A673 (cell line): Measurements from ENCODE around the gene COMT. TPM values are rescaled to one million over a fixed set of nuclear protein-coding genes. Genes with fewer than 3 reads are reported as not detected.

Experiments
- BruUV-seq: library from RNA; stranded (reverse); fragments of 400-500 nt; replicated peaks from 2 replicates; lab custom pipeline; 2021; lab: Mats Ljungman, UMichigan
- CTCF ChIA-PET: fragments of 300-600 bp; sonication (Branson Sonifier 250); formaldehyde crosslinking; loops from one replicate; lab custom pipeline; 2022; ENCODE audit warnings: antibody characterized with exemption; lab: Charles Lee
- POLR2A ChIA-PET: fragments of 300-600 bp; sonication (Branson Sonifier 250); formaldehyde crosslinking; loops from one replicate; lab custom pipeline; 2022; ENCODE audit warnings: antibody characterized with exemption; ENCODE audit not compliant: low non-redundant PET; lab: Charles Lee
- DNase-seq: peaks from one replicate; pipeline ENCODE4 v3.0.0-alpha.2; 2015; ENCODE audit warnings: low spot score
- H3K27ac ChIP-seq: fragments of 200-600 bp; sonication (generic); 2 replicates; pipeline ENCODE4 v1.5.1; 2016; ENCODE audit warnings: mixed run types, low read depth, mild to moderate bottlenecking, mixed read lengths, antibody characterized with exemption, low read length; ENCODE audit not compliant: poor library complexity, severe bottlenecking
- H3K27me3 ChIP-seq: fragments of 200-600 bp; sonication (generic); replicated peaks from 2 replicates; pipeline ENCODE4 v1.6.1; 2017; ENCODE audit warnings: mixed run types, low read depth, mild to moderate bottlenecking, mixed read lengths, antibody characterized with exemption, low read length; ENCODE audit not compliant: insufficient read depth, poor library complexity
- H3K36me3 ChIP-seq: fragments of 200-600 bp; sonication (generic); 2 replicates; pipeline ENCODE4 v1.6.1; 2016; ENCODE audit warnings: mixed run types, mild to moderate bottlenecking, mixed read lengths, antibody characterized with exemption, low read length; ENCODE audit not compliant: insufficient read depth, poor library complexity, severe bottlenecking
- H3K4me1 ChIP-seq: fragments of 200-600 bp; sonication (generic); 2 replicates; pipeline ENCODE4 v1.6.1; 2017; ENCODE audit warnings: mixed run types, mild to moderate bottlenecking, mixed read lengths, antibody characterized with exemption, low read length; ENCODE audit not compliant: insufficient read depth, poor library complexity, severe bottlenecking
- H3K4me3 ChIP-seq: fragments of 200-600 bp; sonication (generic); 2 replicates; pipeline ENCODE4 v1.5.1; 2016; ENCODE audit warnings: low read depth, mixed run types, mild to moderate bottlenecking, mixed read lengths, low read length; ENCODE audit not compliant: poor library complexity, severe bottlenecking
- H3K9me3 ChIP-seq: fragments of 200-600 bp; sonication (generic); 2 replicates; pipeline ENCODE4 v1.6.1; 2016; ENCODE audit warnings: mixed run types, low read depth, mild to moderate bottlenecking, mixed read lengths, antibody characterized with exemption, low read length; ENCODE audit not compliant: poor library complexity, severe bottlenecking
- EZH2 ChIP-seq: fragments of 200-600 bp; sonication (generic); IDR thresholded peaks from 2 replicates; pipeline ENCODE4 v1.6.1; 2017; ENCODE audit warnings: borderline replicate concordance, low read depth, mild to moderate bottlenecking, mixed read lengths, antibody characterized with exemption, low read length; ENCODE audit not compliant: poor library complexity, severe bottlenecking
- intact Hi-C: fragments of 100-400 bp; cut with micrococcal nuclease; formaldehyde crosslinking; loops from one replicate; pipeline ENCODE4 v1.10.0; 2022; ENCODE audit not compliant: unreplicated experiment
- total RNA-seq: library from RNA; stranded (reverse); gene quantifications from 2 replicates; pipeline ENCODE4 v1.2.3, GENCODE V29; 2021
- TF ChIP-seq, protein P1 (sequence below): fragments of 300-800, 200-600 bp; sonication (generic); conservative IDR thresholded peaks from 2 replicates; pipeline ENCODE4 v1.5.1; 2017; ENCODE audit warnings: low read depth, mild to moderate bottlenecking, antibody characterized with exemption, low read length, moderate library complexity, mixed read lengths

The COMT gene
- total RNA-seq, 1 experiment from 2014 or later, result 87.8 TPM

DNA sequence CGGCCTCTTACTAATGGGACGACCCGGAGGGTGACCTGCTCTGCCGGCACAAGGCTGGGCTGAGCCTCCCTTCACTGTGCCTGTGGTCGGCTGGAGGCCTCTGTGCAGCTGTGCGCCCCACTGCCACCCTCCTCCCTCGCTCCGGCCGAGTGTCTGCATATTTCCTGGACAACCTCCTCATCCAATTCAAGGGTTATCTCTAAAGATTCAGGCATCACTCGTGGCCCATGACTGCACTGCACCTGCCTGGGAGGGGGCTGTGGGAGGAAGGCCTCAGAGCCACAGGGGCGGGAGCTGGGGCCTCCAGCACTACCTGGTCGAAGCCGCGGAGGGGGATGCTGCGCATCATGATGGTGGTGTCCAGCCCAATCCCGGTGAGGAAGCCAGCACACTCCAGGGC lies 43.8 kb upstream of the COMT start:
- ChIA-PET CTCF (interaction anchor here (0.7 kb wide), 1 partner anchor 633 kb away, joined by 7 read pairs; no protein-coding TSS in a partner anchor), POLR2A (no interaction called here)
- Histone ChIP-seq H3K36me3 (no peaks in the 10 kb centered on the region), H3K9me3 (no peaks in the 10 kb centered on the region), H3K4me1 (peaks cover 20% of the 10 kb centered on the region), H3K4me3 (no peak overlapping the region), H3K27ac (no peak overlapping the region), H3K27me3 (no peaks in the 10 kb centered on the region)
- TF ChIP-seq, protein P1, sequence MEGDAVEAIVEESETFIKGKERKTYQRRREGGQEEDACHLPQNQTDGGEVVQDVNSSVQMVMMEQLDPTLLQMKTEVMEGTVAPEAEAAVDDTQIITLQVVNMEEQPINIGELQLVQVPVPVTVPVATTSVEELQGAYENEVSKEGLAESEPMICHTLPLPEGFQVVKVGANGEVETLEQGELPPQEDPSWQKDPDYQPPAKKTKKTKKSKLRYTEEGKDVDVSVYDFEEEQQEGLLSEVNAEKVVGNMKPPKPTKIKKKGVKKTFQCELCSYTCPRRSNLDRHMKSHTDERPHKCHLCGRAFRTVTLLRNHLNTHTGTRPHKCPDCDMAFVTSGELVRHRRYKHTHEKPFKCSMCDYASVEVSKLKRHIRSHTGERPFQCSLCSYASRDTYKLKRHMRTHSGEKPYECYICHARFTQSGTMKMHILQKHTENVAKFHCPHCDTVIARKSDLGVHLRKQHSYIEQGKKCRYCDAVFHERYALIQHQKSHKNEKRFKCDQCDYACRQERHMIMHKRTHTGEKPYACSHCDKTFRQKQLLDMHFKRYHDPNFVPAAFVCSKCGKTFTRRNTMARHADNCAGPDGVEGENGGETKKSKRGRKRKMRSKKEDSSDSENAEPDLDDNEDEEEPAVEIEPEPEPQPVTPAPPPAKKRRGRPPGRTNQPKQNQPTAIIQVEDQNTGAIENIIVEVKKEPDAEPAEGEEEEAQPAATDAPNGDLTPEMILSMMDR, result no peak
- no peak for TF ChIP-seq EZH2
- intact Hi-C loops, result no loop called here
- no TSS peak for BruUV-seq
- no peak for DNase-seq

DNA sequence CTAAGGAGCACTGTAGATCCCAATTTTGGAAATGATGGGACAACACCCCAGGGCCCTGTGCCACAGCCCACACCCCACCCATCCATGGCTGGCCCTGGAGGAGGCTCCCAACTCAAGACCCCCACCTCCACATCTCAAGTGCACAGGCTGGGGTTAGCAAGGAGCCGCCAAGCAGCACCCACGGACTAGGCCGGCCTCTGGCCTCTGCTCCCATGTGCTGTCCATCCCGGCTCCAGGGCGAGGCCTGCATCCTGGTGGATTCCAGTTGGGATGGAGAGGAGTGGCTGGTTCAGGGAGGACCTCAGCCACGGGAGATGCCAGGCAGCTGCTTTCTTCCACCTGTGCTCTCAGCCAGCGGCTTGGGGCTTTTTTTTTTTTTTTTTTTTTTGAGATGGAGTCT lies 43.4 kb upstream of the COMT start:
- Histone ChIP-seq H3K9me3 (no peaks in the 10 kb centered on the region), H3K4me1 (peaks cover 20% of the 10 kb centered on the region), H3K27me3 (no peaks in the 10 kb centered on the region), H3K36me3 (no peaks in the 10 kb centered on the region), H3K27ac (no peak overlapping the region), H3K4me3 (no peak overlapping the region)
- ChIA-PET CTCF (interaction anchor here (0.5 to 0.7 kb wide), 2 partner anchors 51 to 634 kb away, joined by 4 to 7 read pairs; no protein-coding TSS in a partner anchor), POLR2A (no interaction called here)
- intact Hi-C loops, result no loop called here
- TF ChIP-seq, protein P1, result no peak
- TF ChIP-seq EZH2, result no peak
- no TSS peak for BruUV-seq
- DNase-seq, result no peak

DNA sequence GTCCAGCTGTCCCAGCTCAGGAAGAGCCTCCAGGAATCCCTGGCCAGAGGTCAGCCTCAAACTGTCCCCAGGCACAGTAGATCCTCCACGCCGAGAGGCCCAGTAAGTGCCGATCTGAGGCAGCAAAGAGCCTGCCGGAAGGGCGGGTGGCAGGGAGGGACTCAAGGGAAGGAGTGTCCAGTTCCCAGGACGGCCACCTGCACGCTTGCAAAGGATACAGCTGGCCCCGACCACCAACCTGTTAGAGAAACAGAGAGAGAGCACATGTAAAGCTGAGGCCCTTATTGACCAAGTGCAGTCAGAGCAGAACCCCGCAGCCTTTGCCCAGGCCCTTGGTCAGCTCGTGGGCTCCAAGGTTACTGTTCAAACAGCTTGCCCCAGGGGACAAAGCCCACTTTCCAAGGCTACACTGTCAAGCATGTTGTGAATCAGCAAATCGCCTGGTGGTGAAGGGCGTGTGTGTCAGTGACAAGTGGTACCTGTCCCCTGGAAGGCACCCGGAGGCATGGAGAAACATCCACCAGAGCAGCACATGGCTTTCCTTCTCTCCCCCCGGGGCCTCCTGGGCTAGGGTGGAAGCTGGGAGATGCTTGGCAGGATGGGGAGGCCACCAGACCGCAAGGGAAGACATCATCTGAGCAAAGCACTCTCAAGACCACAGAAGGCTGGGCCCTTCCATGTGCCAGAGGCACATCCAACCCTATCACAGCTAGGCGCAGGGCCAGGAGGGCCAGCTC lies 42.6 kb upstream of the COMT start:
- Histone ChIP-seq H3K27ac (no peak overlapping the region), H3K4me3 (no peak overlapping the region), H3K4me1 (peaks cover 16% of the 10 kb centered on the region), H3K9me3 (no peaks in the 10 kb centered on the region), H3K27me3 (no peaks in the 10 kb centered on the region), H3K36me3 (no peaks in the 10 kb centered on the region)
- CTCF ChIA-PET, result no interaction called here
- BruUV-seq, result no TSS peak
- intact Hi-C loops, result no loop called here
- no peak for DNase-seq
- POLR2A ChIA-PET, result no interaction called here
- TF ChIP-seq, protein P1, result no peak
- no peak for TF ChIP-seq EZH2
